ENCODE results near the gene CPA4. TPM values are rescaled to one million over a fixed set of nuclear protein-coding genes. Genes with fewer than 3 reads are reported as not detected.
A peak's percentile ranks its signal among the peaks of the same experiment; 100 is the strongest.

The CPA4 gene
- total RNA-seq, 2 experiments from 2014 or later: not detected

GRCh38 chr7:130349911-130350782, 57.2 kb downstream of the CPA4 start:
- CTCF ChIA-PET (ENCODE audit: unreplicated experiment): no interaction called here
- no peak overlapping the region for H3K4me2 ChIP-seq (ENCODE audit: low read length)
- POLR2A ChIA-PET: interaction anchor here (0.6 kb wide), 1 partner anchor 404 kb away, joined by 6 read pairs; no protein-coding TSS in a partner anchor

GRCh38 chr7:130350945-130351790, 58.2 kb downstream of the CPA4 start:
- no peak overlapping the region for H3K4me3 ChIP-seq (ENCODE audit: low read depth, low read length, poor library complexity, severe bottlenecking)
- no peaks in the 10 kb centered on the region for H3K79me2 ChIP-seq (ENCODE audit: insufficient read depth, low read depth, low read length)
- ChIA-PET CTCF (ENCODE audit: unreplicated experiment) (no interaction called here), POLR2A (interaction anchor here (0.6 kb wide), 1 partner anchor 96 kb away, joined by 3 read pairs; no protein-coding TSS in a partner anchor)
- H3K4me2 ChIP-seq (ENCODE audit: low read length): peak overlapping the region; percentile 12; the same call in 1 of the 2 replicates
- no peaks in the 10 kb centered on the region for H3K9me2 ChIP-seq (ENCODE audit: insufficient read depth, low read length)
- H3K4me1 ChIP-seq (ENCODE audit: insufficient read depth, low read length, poor library complexity, severe bottlenecking): no peaks in the 10 kb centered on the region
- no peaks in the 10 kb centered on the region for H4K20me1 ChIP-seq (ENCODE audit: insufficient read depth, low read length)
- no peaks in the 10 kb centered on the region for H3K9me3 ChIP-seq (ENCODE audit: low read length)
- BruUV-seq (replicated peaks): no TSS peak
- no peak overlapping the region for H3K27ac ChIP-seq (ENCODE audit: low read depth, low read length, poor library complexity, severe bottlenecking)
- no peak for DNase-seq (ENCODE audit: low spot score)
- intact Hi-C loops (cut with micrococcal nuclease; ENCODE audit: unreplicated experiment): no loop called here
- TF ChIP-seq EZH2phosphoT487 (IDR thresholded peaks at IDR 0.05; ENCODE audit: borderline replicate concordance, low read depth, low read length): no peak
- no peak for TF ChIP-seq CTCF (conservative IDR thresholded peaks at IDR 0.05; ENCODE audit: low read length)
- H2AFZ ChIP-seq (ENCODE audit: low read length): no peak overlapping the region
- no peaks in the 10 kb centered on the region for H3K36me3 ChIP-seq (ENCODE audit: insufficient read depth, low read length)

More at GRCh38 chr7:130349911-130350782, 57.2 kb downstream of the CPA4 start:
- H4K20me1 ChIP-seq (ENCODE audit: insufficient read depth, low read length): no peaks in the 10 kb centered on the region
- no peak for TF ChIP-seq CTCF (conservative IDR thresholded peaks at IDR 0.05; ENCODE audit: low read length)
- TF ChIP-seq EZH2phosphoT487 (IDR thresholded peaks at IDR 0.05; ENCODE audit: borderline replicate concordance, low read depth, low read length): no peak
- no peaks in the 10 kb centered on the region for H3K9me3 ChIP-seq (ENCODE audit: low read length)
- no peaks in the 10 kb centered on the region for H3K79me2 ChIP-seq (ENCODE audit: insufficient read depth, low read depth, low read length)
- intact Hi-C loops (cut with micrococcal nuclease; ENCODE audit: unreplicated experiment): no loop called here
- DNase-seq (ENCODE audit: low spot score): no peak
- BruUV-seq (replicated peaks): no TSS peak
- no peak overlapping the region for H3K4me3 ChIP-seq (ENCODE audit: low read depth, low read length, poor library complexity, severe bottlenecking)
- no peaks in the 10 kb centered on the region for H3K4me1 ChIP-seq (ENCODE audit: insufficient read depth, low read length, poor library complexity, severe bottlenecking)
- no peak overlapping the region for H3K27ac ChIP-seq (ENCODE audit: low read depth, low read length, poor library complexity, severe bottlenecking)
- H2AFZ ChIP-seq (ENCODE audit: low read length): no peak overlapping the region
- H3K36me3 ChIP-seq (ENCODE audit: insufficient read depth, low read length): no peaks in the 10 kb centered on the region
- H3K9me2 ChIP-seq (ENCODE audit: insufficient read depth, low read length): no peaks in the 10 kb centered on the region
